H9 (cell line): ENCODE measurements around the gene ZNF184. TPM values are rescaled to one million over a fixed set of nuclear protein-coding genes. Genes with fewer than 3 reads are reported as not detected.

Source experiments
- DNase-seq: peaks from one replicate; pipeline ENCODE4 v3.0.0-alpha.2; 2017
- H2AFZ ChIP-seq: one replicate; pipeline ENCODE4 v1.6.1; 2013; ENCODE audit warnings: mild to moderate bottlenecking, low read length, control low read depth, moderate library complexity
- H2AK5ac ChIP-seq: 2 replicates; pipeline ENCODE4 v1.6.1; 2013; ENCODE audit warnings: low read length, control low read depth, mixed read lengths; ENCODE audit not compliant: insufficient read length
- H2BK120ac ChIP-seq: one replicate; pipeline ENCODE4 v1.6.1; 2013; ENCODE audit warnings: low read depth, mild to moderate bottlenecking, low read length, control low read depth, inconsistent platforms; ENCODE audit not compliant: poor library complexity, severe bottlenecking
- H2BK12ac ChIP-seq: 2 replicates; pipeline ENCODE4 v1.6.1; 2013; ENCODE audit warnings: low read length, control low read depth, mixed read lengths, low read depth; ENCODE audit not compliant: insufficient read length
- H2BK15ac ChIP-seq: 2 replicates; pipeline ENCODE4 v1.6.1; 2013; ENCODE audit warnings: low read depth, low read length, control low read depth
- H2BK20ac ChIP-seq: one replicate; pipeline ENCODE4 v1.6.1; 2013; ENCODE audit warnings: low read depth, mild to moderate bottlenecking, low read length, control low read depth, inconsistent platforms; ENCODE audit not compliant: poor library complexity, severe bottlenecking
- H2BK5ac ChIP-seq: 2 replicates; pipeline ENCODE4 v1.6.1; 2013; ENCODE audit warnings: low read length, control low read depth, mixed read lengths; ENCODE audit not compliant: insufficient read length
- H3K14ac ChIP-seq: 2 replicates; pipeline ENCODE4 v1.6.1; 2013; ENCODE audit warnings: low read length, control low read depth; ENCODE audit not compliant: insufficient read depth
- H3K18ac ChIP-seq: 2 replicates; pipeline ENCODE4 v1.6.1; 2013; ENCODE audit warnings: low read depth, mild to moderate bottlenecking, mixed read lengths, low read length, control low read depth; ENCODE audit not compliant: insufficient read length
- H3K23ac ChIP-seq: 2 replicates; pipeline ENCODE4 v1.6.1; 2013; ENCODE audit warnings: low read length, control low read depth, mixed read lengths, low read depth; ENCODE audit not compliant: insufficient read length
- H3K23me2 ChIP-seq: 2 replicates; pipeline ENCODE4 v1.6.1; 2013; ENCODE audit warnings: low read depth, mild to moderate bottlenecking, mixed read lengths, low read length, control low read depth; ENCODE audit not compliant: insufficient read length, poor library complexity, severe bottlenecking
- H3K27ac ChIP-seq: 2 replicates; pipeline ENCODE4 v1.5.1; 2013; ENCODE audit warnings: low read length, control low read depth, mixed read lengths, low read depth; ENCODE audit not compliant: insufficient read length
- H3K27me3 ChIP-seq: 2 replicates; pipeline ENCODE4 v1.6.1; 2013; ENCODE audit warnings: low read length, control low read depth, inconsistent platforms; ENCODE audit not compliant: insufficient read depth
- H3K4ac ChIP-seq: 2 replicates; pipeline ENCODE4 v1.6.1; 2013; ENCODE audit warnings: low read depth, mild to moderate bottlenecking, control low read depth, inconsistent platforms, low read length, moderate library complexity
- H3K4me1 ChIP-seq: 2 replicates; pipeline ENCODE4 v1.6.1; 2013; ENCODE audit warnings: low read length, control low read depth, inconsistent platforms; ENCODE audit not compliant: insufficient read depth
- H3K4me2 ChIP-seq: 2 replicates; pipeline ENCODE4 v1.6.1; 2013; ENCODE audit warnings: low read length, control low read depth, mixed read lengths; ENCODE audit not compliant: insufficient read length, insufficient read depth
- H3K56ac ChIP-seq: 2 replicates; pipeline ENCODE4 v1.6.1; 2013; ENCODE audit warnings: low read depth, mild to moderate bottlenecking, mixed read lengths, low read length, control low read depth; ENCODE audit not compliant: insufficient read length
- H3K79me1 ChIP-seq: 2 replicates; pipeline ENCODE4 v1.6.1; 2013; ENCODE audit warnings: low read depth, mild to moderate bottlenecking, moderate library complexity, low read length, control low read depth, inconsistent platforms; ENCODE audit not compliant: insufficient read depth, poor library complexity, severe bottlenecking
- H3K79me2 ChIP-seq: 2 replicates; pipeline ENCODE4 v1.6.1; 2013; ENCODE audit warnings: low read length, control low read depth, inconsistent platforms; ENCODE audit not compliant: insufficient read depth
- H3K9ac ChIP-seq: 2 replicates; pipeline ENCODE4 v1.6.1; 2013; ENCODE audit warnings: low read length, control low read depth, mixed read lengths; ENCODE audit not compliant: insufficient read length; ENCODE audit errors: extremely low read depth
- H3K9me3 ChIP-seq: one replicate; pipeline ENCODE4 v1.6.1; 2013; ENCODE audit warnings: low read depth, low read length, inconsistent platforms; ENCODE audit not compliant: control insufficient read depth
- H3T11ph ChIP-seq: one replicate; pipeline ENCODE4 v1.6.1; 2013; ENCODE audit warnings: mild to moderate bottlenecking, low read length, control low read depth, inconsistent platforms
- H4K20me1 ChIP-seq: one replicate; pipeline ENCODE4 v1.6.1; 2013; ENCODE audit not compliant: control insufficient read depth, insufficient read length, insufficient read depth
- H4K5ac ChIP-seq: 2 replicates; pipeline ENCODE4 v1.6.1; 2013; ENCODE audit warnings: low read depth, mild to moderate bottlenecking, mixed read lengths, low read length, control low read depth; ENCODE audit not compliant: insufficient read length
- H4K8ac ChIP-seq: replicated peaks from 2 replicates; pipeline ENCODE4 v1.6.1; 2013; ENCODE audit warnings: low read length, control low read depth, mixed read lengths, low read depth; ENCODE audit not compliant: insufficient read length
- H4K91ac ChIP-seq: 2 replicates; pipeline ENCODE4 v1.6.1; 2013; ENCODE audit warnings: low read depth, mild to moderate bottlenecking, moderate library complexity, mixed read lengths, low read length, control low read depth; ENCODE audit not compliant: insufficient read length
- H3K27ac Mint-ChIP-seq, 3 experiments: 2 replicates in 2 of 3; 3 replicates in 1 of 3; pipeline ENCODE4 v1.8.0; 2020 to 2021; ENCODE audit warnings: mixed read lengths in 3 of 3, mild to moderate bottlenecking in 1 of 3, moderate library complexity in 1 of 3
- H3K27me3 Mint-ChIP-seq: 2 replicates; pipeline ENCODE4 v1.8.0; 2021; ENCODE audit warnings: low read depth, mild to moderate bottlenecking, moderate library complexity, mixed read lengths
- H3K36me3 Mint-ChIP-seq, 3 experiments: 2 replicates in 2 of 3; 3 replicates in 1 of 3; pipeline ENCODE4 v1.8.0; 2020 to 2021; ENCODE audit warnings: low read depth in 3 of 3, mixed read lengths in 3 of 3; ENCODE audit not compliant: insufficient read depth in 1 of 3
- H3K4me1 Mint-ChIP-seq, 2 experiments: 2 replicates each; pipeline ENCODE4 v1.8.0; 2020; ENCODE audit warnings: mixed read lengths in 2 of 2
- H3K4me3 Mint-ChIP-seq, 2 experiments: 2 replicates in 1 of 2; 3 replicates in 1 of 2; pipeline ENCODE4 v1.8.0; 2020 to 2021; ENCODE audit warnings: mild to moderate bottlenecking in 2 of 2, mixed read lengths in 2 of 2, moderate library complexity in 1 of 2
- H3K9me3 Mint-ChIP-seq, 2 experiments: 2 replicates in 1 of 2; 3 replicates in 1 of 2; pipeline ENCODE4 v1.8.0; 2020; ENCODE audit warnings: mild to moderate bottlenecking in 2 of 2, mixed read lengths in 2 of 2, moderate library complexity in 1 of 2
- CTCF ChIP-seq: fragments of 200-600 bp; sonication (generic); conservative IDR thresholded peaks from 3 replicates; pipeline ENCODE4 v1.8.0; 2021; ENCODE audit warnings: antibody characterized with exemption, mild to moderate bottlenecking
- total RNA-seq: library from RNA; stranded (reverse); gene quantifications from 2 replicates; pipeline ENCODE4 v1.2.1, GENCODE V29; 2021

The ZNF184 gene
- total RNA-seq, 1 experiment from 2014 or later, result 6.3 TPM

DNA sequence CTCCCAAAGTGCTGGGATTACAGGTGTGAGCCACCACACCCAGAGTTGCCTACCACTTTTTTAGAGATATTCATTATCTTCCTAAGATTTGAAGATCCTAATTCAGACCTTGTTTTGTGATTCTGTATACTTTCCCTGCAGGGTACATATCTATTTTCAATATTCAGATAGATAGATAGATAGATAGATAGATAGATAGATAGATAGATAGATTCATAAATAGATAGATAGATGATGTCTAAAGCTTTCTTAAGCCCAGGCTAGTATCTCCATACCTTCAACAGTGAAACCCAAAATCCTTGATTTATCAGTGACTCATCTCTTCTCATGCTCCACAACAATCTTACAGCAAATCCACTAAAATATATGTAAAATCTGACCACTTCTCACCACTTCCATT, 53.5 kb downstream of the ZNF184 start:
- no peak overlapping the region for H3K4ac ChIP-seq
- no peaks in the 10 kb centered on the region for H3K79me1 ChIP-seq
- H3K27ac Mint-ChIP-seq, result no peak overlapping the region
- no peak overlapping the region for H2BK15ac ChIP-seq
- H3K9me3 Mint-ChIP-seq, result peaks cover 5 to 31% of the 10 kb centered on the region in 2 experiments; a peak in 4 of 5 replicates
- H3T11ph ChIP-seq, result no peak overlapping the region
- H2AFZ ChIP-seq, result no peak overlapping the region
- H3K36me3 Mint-ChIP-seq, result peaks cover 0 to 4% (median 2%) of the 10 kb centered on the region in 3 experiments; a peak in 2 of 7 replicates
- no peak overlapping the region for H3K4me3 Mint-ChIP-seq
- H4K20me1 ChIP-seq, result no peaks in the 10 kb centered on the region
- no peak overlapping the region for H2BK20ac ChIP-seq
- no peaks in the 10 kb centered on the region for H3K27me3 ChIP-seq
- no peaks in the 10 kb centered on the region for H3K4me1 ChIP-seq
- H3K18ac ChIP-seq, result no peak overlapping the region
- H3K27ac ChIP-seq, result no peak overlapping the region
- no peak overlapping the region for H4K91ac ChIP-seq
- H3K27me3 Mint-ChIP-seq, result peaks cover 3% of the 10 kb centered on the region; the same call in 1 of the 2 replicates
- H3K23ac ChIP-seq, result no peak overlapping the region
- H3K79me2 ChIP-seq, result no peaks in the 10 kb centered on the region
- H2BK5ac ChIP-seq, result no peak overlapping the region
- peaks cover 0 to 4% of the 10 kb centered on the region in 2 experiments; a peak in 1 of 4 replicates for H3K4me1 Mint-ChIP-seq
- H3K56ac ChIP-seq, result no peak overlapping the region
- H3K23me2 ChIP-seq, result no peaks in the 10 kb centered on the region
- H4K8ac ChIP-seq, result no peak overlapping the region
- TF ChIP-seq CTCF, result no peak
- H3K14ac ChIP-seq, result no peak overlapping the region
- H3K9me3 ChIP-seq, result peaks cover 4% of the 10 kb centered on the region
- no peak for DNase-seq
- no peak overlapping the region for H3K4me2 ChIP-seq
- H2BK120ac ChIP-seq, result no peak overlapping the region
- no peak overlapping the region for H2AK5ac ChIP-seq
- H4K5ac ChIP-seq, result no peak overlapping the region
- no peak overlapping the region for H3K9ac ChIP-seq
- no peak overlapping the region for H2BK12ac ChIP-seq
